GM21619 (cell line): ENCODE results near the gene POLA2.
"Not testable (repeated sequence)": the region's sequence is repeated elsewhere in the genome, so short reads cannot be mapped to it uniquely, and the experiment has no call there.

Experiments
- ATAC-seq: cut with Tn5 transposase; IDR thresholded peaks from one replicate; pipeline ENCODE4 v1.9.1; 2021; ENCODE audit not compliant: unreplicated experiment

Gene POLA2

GRCh38 chr11:65241134-65241533 is 20.6 kb upstream of the POLA2 start:
- ATAC-seq: no peak

GRCh38 chr11:65241692-65242091 is 20.1 kb upstream of the POLA2 start:
- no peak for ATAC-seq

- ATAC-seq: no peak
Measured at GRCh38 chr11:65242389-65242788, 19.4 kb upstream of the POLA2 start.

GRCh38 chr11:65243797-65244196 is 18.0 kb upstream of the POLA2 start:
- no peak for ATAC-seq

- ATAC-seq: not testable (repeated sequence)
Measured at GRCh38 chr11:65245046-65245445, 16.7 kb upstream of the POLA2 start.

- no peak for ATAC-seq
Measured at GRCh38 chr11:65246506-65246905, 15.3 kb upstream of the POLA2 start.

GRCh38 chr11:65248184-65248710 is 13.5 kb upstream of the POLA2 start:
- not testable (repeated sequence) for ATAC-seq

- ATAC-seq: no peak
Measured at GRCh38 chr11:65251476-65251875, 10.3 kb upstream of the POLA2 start.

- ATAC-seq: no peak
Measured at GRCh38 chr11:65254724-65255123, 7.0 kb upstream of the POLA2 start.

GRCh38 chr11:65258988-65259387 is 2.8 kb upstream of the POLA2 start:
- no peak for ATAC-seq

GRCh38 chr11:65260302-65260701 is 1.5 kb upstream of the POLA2 start:
- ATAC-seq: no peak

- ATAC-seq: peak; percentile 6
Measured at GRCh38 chr11:65260756-65261590, 789 bp upstream of the POLA2 start.

GRCh38 chr11:65262381-65262680 is 569 bp downstream of the POLA2 start:
- no peak for ATAC-seq

GRCh38 chr11:65262776-65263175 is 1.0 kb downstream of the POLA2 start:
- no peak for ATAC-seq

GRCh38 chr11:65264747-65265146 is 3.0 kb downstream of the POLA2 start:
- ATAC-seq: not testable (repeated sequence)

- ATAC-seq: no peak
Measured at GRCh38 chr11:65266210-65266609, 4.4 kb downstream of the POLA2 start.

GRCh38 chr11:65274735-65275682 is 13.2 kb downstream of the POLA2 start:
- no peak for ATAC-seq

- ATAC-seq: no peak
Measured at GRCh38 chr11:65275906-65276305, 14.1 kb downstream of the POLA2 start.

- no peak for ATAC-seq
Measured at GRCh38 chr11:65277631-65278277, 16.0 kb downstream of the POLA2 start.

- no peak for ATAC-seq
Measured at GRCh38 chr11:65278356-65278755, 16.6 kb downstream of the POLA2 start.

- no peak for ATAC-seq
Measured at GRCh38 chr11:65279279-65279678, 17.5 kb downstream of the POLA2 start.
